ENCODE measurements around the gene OPCML.

DNA sequence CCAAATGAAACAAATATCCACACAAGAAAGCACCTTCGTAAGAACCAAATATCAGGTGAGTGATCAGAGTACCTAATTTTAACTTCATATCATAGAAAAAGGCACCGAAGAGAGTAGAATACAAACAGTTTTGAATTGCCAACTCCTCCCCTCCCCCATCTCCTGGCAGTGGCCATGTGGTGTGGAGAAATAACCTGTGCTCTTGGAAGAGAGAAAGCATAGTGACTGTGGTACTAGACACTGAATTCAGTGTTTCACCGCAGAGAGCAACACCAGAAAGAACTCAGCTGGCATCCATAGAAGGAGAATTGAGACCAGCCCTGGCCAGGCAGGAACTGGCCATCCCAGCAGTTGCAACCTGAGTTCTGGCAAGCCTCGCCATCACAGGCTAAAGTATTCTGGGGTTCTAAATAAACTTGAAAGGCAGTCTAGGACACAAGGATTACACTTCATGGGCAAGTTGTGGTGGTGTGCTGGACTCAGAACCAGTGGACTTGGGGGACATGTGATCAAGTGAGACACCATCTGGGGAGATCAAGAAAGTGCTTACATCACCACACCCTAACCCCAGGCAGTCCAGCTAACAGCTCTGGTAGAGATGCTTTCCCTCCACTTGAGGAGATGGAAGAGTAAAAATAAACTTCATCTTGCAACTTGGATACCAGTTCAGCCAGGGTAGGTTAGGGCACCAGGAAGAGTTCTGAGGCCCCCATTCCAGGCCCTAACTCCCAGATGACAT lies 1158.7 kb downstream of the OPCML start:
- TF ChIP-seq, protein P1, sequence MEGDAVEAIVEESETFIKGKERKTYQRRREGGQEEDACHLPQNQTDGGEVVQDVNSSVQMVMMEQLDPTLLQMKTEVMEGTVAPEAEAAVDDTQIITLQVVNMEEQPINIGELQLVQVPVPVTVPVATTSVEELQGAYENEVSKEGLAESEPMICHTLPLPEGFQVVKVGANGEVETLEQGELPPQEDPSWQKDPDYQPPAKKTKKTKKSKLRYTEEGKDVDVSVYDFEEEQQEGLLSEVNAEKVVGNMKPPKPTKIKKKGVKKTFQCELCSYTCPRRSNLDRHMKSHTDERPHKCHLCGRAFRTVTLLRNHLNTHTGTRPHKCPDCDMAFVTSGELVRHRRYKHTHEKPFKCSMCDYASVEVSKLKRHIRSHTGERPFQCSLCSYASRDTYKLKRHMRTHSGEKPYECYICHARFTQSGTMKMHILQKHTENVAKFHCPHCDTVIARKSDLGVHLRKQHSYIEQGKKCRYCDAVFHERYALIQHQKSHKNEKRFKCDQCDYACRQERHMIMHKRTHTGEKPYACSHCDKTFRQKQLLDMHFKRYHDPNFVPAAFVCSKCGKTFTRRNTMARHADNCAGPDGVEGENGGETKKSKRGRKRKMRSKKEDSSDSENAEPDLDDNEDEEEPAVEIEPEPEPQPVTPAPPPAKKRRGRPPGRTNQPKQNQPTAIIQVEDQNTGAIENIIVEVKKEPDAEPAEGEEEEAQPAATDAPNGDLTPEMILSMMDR (conservative IDR thresholded peaks at IDR 0.05 in 1 of 2, IDR thresholded peaks at IDR 0.05 in 1 of 2; ENCODE audit: extremely low read depth in 1 of 2, insufficient read depth in 1 of 2, low read depth in 1 of 2, low read length in 2 of 2) = no peak
- TF ChIP-seq EZH2 (IDR thresholded peaks at IDR 0.05; ENCODE audit: borderline replicate concordance, low read length) = no peak

All from mammary epithelial cell (primary cell).